ENCODE measurements around the gene PARD6G. TPM values are rescaled to one million over a fixed set of nuclear protein-coding genes. Genes with fewer than 3 reads are reported as not detected.
"Not testable (repeated sequence)": the region's sequence is repeated elsewhere in the genome, so short reads cannot be mapped to it uniquely, and the experiment has no call there.

PARD6G gene
- total RNA-seq, 2 donors from 2014 or later, result 12.3 to 18.7 TPM

DNA sequence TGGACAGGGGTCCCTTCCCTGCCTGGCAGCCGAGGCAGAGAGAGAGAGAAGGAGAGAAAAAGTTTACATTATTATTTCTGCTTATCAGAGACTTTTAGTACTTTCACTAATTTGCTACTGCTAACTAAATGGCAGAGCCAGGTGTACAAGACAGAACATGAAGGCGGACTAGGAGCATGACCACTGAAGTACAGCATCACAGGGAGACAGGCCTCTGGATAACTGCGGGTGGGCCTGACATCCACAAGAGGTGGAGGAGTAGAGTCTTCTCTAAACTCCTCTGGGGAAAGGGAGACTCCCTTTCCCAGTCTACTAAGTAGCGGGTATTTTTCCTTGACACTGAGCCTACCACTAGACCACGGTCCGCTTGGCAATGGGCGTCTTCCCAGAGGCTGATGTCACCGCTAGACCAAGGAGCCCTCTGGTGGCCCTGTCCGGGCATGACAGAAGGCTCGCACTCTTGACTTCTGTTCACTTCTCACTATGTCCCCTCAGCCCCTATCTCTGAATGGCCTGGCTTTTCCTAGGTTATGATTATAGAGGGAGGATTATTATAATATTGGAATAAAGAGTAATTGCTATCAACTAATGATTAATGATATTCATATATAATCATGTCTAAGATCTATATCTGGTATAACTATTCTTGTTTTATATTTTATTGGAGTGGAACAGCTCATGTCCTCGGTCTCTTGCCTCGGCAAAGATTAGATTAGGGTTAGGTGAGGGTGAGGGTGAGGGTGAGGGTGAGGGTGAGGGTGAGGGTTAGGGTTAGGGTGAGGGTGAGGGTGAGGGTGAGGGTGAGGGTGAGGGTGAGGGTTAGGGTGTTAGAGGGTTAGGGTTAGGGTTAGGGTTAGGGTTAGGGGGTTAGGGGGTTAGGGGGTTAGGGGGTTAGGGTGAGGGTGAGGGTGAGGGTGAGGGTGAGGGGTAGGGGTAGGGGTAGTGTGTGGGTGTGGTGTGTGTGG, 10.5 kb upstream of the PARD6G start:
- H3K27ac ChIP-seq; intact Hi-C loops (cut with DNase I); H3K27me3 ChIP-seq (replicated peaks; ENCODE audit: insufficient read depth); H3K4me1 ChIP-seq (replicated peaks); H3K9me3 ChIP-seq; H3K36me3 ChIP-seq; H3K4me3 ChIP-seq: not testable (repeated sequence)
- WGBS, result 51% methylated on average over 12 of the region's 12 CpGs
- DNase-seq (ENCODE audit: low spot score), result peak; percentile 70
- TF ChIP-seq, protein P1, sequence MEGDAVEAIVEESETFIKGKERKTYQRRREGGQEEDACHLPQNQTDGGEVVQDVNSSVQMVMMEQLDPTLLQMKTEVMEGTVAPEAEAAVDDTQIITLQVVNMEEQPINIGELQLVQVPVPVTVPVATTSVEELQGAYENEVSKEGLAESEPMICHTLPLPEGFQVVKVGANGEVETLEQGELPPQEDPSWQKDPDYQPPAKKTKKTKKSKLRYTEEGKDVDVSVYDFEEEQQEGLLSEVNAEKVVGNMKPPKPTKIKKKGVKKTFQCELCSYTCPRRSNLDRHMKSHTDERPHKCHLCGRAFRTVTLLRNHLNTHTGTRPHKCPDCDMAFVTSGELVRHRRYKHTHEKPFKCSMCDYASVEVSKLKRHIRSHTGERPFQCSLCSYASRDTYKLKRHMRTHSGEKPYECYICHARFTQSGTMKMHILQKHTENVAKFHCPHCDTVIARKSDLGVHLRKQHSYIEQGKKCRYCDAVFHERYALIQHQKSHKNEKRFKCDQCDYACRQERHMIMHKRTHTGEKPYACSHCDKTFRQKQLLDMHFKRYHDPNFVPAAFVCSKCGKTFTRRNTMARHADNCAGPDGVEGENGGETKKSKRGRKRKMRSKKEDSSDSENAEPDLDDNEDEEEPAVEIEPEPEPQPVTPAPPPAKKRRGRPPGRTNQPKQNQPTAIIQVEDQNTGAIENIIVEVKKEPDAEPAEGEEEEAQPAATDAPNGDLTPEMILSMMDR (IDR thresholded peaks at IDR 0.05), result peak; percentile 70 to 91 (median 82)

DNA sequence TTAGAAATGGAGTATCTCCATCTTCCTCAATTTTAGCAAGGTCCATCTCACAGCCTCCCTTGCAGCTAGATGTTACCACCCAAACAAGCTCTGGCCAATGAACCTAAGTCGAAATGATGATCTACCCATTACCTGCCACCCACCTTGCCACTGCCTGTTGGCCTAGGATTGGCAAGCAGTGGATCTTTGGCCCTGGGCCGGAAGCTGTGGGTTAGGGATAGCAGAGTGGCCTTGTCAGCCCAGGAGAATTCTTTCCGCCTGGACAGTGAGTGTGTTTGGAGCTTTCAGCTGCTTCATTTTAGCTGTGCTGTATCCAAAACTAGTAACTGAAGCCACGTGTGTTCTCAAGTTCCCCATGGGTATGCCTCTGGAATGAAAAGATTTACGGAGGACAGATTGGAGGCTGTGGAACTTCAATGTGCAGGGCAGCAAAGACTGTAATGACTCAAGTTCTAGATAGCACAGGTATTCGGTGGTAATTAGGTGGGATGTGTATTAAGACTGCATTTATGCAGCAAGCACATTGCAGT, 7.7 kb upstream of the PARD6G start:
- no peaks in the 10 kb centered on the region for H3K9me3 ChIP-seq
- H3K4me3 ChIP-seq, result no peak overlapping the region
- TF ChIP-seq POLR2A (IDR thresholded peaks at IDR 0.05), result no peak
- no peak for TF ChIP-seq POLR2AphosphoS5 (IDR thresholded peaks at IDR 0.05)
- TF ChIP-seq, protein P1 (IDR thresholded peaks at IDR 0.05), result no peak
- H3K27ac ChIP-seq, result no peak overlapping the region
- intact Hi-C loops (cut with DNase I), result no loop called here
- no peaks in the 10 kb centered on the region for H3K27me3 ChIP-seq (replicated peaks; ENCODE audit: insufficient read depth)
- no peaks in the 10 kb centered on the region for H3K4me1 ChIP-seq (replicated peaks)
- no peaks in the 10 kb centered on the region for H3K36me3 ChIP-seq
- WGBS, result 68% methylated on average over 6 of the region's 6 CpGs
- DNase-seq (ENCODE audit: low spot score), result no peak

DNA sequence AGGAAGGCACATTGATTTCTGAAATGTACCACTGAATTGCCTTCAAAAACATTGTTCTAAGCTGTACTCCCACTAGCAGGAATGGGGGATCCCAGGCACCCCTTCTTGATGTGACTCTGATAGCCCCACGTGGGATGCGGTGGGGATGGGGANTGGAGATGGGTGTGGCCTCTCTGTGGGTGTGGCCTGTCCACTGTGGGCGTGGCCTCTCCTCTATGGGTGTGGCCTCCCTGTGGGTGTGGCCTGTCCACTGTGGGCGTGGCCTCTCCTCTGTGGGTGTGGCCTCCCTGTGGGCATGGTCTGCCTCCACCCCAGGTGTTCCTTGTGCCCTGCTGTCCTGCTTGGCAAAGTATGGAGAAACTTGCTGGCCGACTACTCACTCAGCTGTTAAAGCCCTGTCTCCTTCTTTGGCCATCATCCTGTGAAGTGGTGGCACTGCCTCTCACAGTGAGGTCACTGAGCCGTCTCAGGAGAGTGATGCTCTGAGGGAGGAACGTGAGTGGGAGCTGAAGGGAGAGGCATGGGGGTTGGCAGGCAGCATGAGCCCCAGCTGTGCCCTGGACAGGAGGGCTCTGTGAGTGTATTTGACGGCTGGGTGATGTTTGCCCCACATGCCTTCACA, 6.7 kb upstream of the PARD6G start:
- Histone ChIP-seq H3K4me3 (no peak overlapping the region), H3K9me3 (no peaks in the 10 kb centered on the region), H3K27ac (no peak overlapping the region), H3K4me1 (replicated peaks) (no peaks in the 10 kb centered on the region), H3K27me3 (replicated peaks; ENCODE audit: insufficient read depth) (no peaks in the 10 kb centered on the region), H3K36me3 (no peaks in the 10 kb centered on the region)
- intact Hi-C loops (cut with DNase I), result no loop called here
- DNase-seq (ENCODE audit: low spot score), result no peak
- no peak for TF ChIP-seq POLR2A (IDR thresholded peaks at IDR 0.05)
- no peak for TF ChIP-seq POLR2AphosphoS5 (IDR thresholded peaks at IDR 0.05)
- TF ChIP-seq, protein P1 (IDR thresholded peaks at IDR 0.05), result no peak
- WGBS, result 75% methylated on average over 7 of the region's 8 CpGs

DNA sequence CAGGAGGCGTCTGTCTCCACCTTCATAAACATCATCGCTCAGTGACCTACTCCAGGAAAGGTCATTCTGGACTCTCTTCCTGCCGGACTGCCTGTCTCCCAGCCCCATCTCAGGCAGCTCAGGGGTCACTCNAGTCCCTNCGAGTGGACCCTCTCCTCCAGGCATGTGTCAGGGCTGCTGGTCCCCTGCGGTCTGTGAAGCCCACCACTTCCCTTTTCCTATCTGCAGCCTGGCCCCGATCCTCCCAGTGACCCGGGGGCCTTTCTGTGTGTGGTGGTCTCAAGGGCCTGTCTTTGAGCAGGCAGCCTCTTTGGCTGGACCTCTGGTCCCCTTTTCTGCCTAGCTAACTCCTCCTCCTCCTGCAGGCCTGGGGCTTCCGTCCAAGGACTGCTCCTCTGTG, 5.9 kb upstream of the PARD6G start:
- DNase-seq (ENCODE audit: low spot score), result no peak
- WGBS, result 94% methylated on average over 7 of the region's 8 CpGs
- TF ChIP-seq, protein P1 (IDR thresholded peaks at IDR 0.05), result no peak
- TF ChIP-seq POLR2AphosphoS5 (IDR thresholded peaks at IDR 0.05) (no peak), POLR2A (IDR thresholded peaks at IDR 0.05) (no peak)
- H3K4me3 ChIP-seq, result no peak overlapping the region
- intact Hi-C loops (cut with DNase I), result no loop called here
- no peaks in the 10 kb centered on the region for H3K36me3 ChIP-seq
- no peak overlapping the region for H3K27ac ChIP-seq
- H3K4me1 ChIP-seq (replicated peaks), result no peaks in the 10 kb centered on the region
- H3K9me3 ChIP-seq, result no peaks in the 10 kb centered on the region
- H3K27me3 ChIP-seq (replicated peaks; ENCODE audit: insufficient read depth), result no peaks in the 10 kb centered on the region
